Hepatocyte (in vitro differentiated cells): ENCODE measurements around the gene NAV3.

Experiments
- CTCF ChIP-seq: fragments of 200-600 bp; sonication (generic); IDR thresholded peaks from 2 replicates; pipeline ENCODE4 v1.5.1; 2016; ENCODE audit warnings: antibody characterized with exemption, mild to moderate bottlenecking; ENCODE audit not compliant: poor library complexity
- EZH2 ChIP-seq: fragments of 200-600 bp; sonication (generic); IDR thresholded peaks from 2 replicates; pipeline ENCODE4 v1.6.1; 2016; ENCODE audit warnings: antibody characterized with exemption, mild to moderate bottlenecking, borderline replicate concordance
- EZH2phosphoT487 ChIP-seq: fragments of 200-600 bp; sonication (generic); IDR thresholded peaks from one replicate; pipeline ENCODE4 v1.6.1; 2018; ENCODE audit warnings: antibody characterized with exemption, mild to moderate bottlenecking, low read depth, moderate library complexity; ENCODE audit not compliant: unreplicated experiment, severe bottlenecking

DNA sequence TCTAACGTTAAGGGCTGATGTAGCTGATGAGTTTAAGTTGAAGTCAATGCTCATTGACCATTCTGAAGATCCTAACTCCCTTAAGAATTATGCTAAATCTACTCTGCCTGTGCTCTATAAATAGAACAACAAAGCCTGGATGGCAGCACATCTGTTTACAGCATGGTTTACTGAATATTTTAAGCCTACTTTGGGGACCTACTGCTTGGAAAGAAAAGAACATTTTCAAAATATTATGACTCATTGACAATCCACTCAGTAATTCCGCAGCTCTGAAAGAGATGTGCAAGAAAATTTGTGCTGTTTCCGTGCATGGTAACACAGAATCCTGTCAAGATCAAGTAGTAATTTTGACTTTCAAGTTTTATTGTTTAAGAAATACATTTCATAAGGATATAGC is 35.0 kb upstream of the NAV3 start:
- no peak for TF ChIP-seq CTCF
- TF ChIP-seq EZH2 = no peak
- no peak for TF ChIP-seq EZH2phosphoT487
